SIG-M5 treated with dmso at 0.1 percent for 504 hours (cell line): ENCODE results near the gene ST14.

Experiments
- DNase-seq: peaks from one replicate; lab custom pipeline; 2025; ENCODE audit not compliant: unreplicated experiment; lab: John Stamatoyannopoulos, UW

The ST14 gene

DNA sequence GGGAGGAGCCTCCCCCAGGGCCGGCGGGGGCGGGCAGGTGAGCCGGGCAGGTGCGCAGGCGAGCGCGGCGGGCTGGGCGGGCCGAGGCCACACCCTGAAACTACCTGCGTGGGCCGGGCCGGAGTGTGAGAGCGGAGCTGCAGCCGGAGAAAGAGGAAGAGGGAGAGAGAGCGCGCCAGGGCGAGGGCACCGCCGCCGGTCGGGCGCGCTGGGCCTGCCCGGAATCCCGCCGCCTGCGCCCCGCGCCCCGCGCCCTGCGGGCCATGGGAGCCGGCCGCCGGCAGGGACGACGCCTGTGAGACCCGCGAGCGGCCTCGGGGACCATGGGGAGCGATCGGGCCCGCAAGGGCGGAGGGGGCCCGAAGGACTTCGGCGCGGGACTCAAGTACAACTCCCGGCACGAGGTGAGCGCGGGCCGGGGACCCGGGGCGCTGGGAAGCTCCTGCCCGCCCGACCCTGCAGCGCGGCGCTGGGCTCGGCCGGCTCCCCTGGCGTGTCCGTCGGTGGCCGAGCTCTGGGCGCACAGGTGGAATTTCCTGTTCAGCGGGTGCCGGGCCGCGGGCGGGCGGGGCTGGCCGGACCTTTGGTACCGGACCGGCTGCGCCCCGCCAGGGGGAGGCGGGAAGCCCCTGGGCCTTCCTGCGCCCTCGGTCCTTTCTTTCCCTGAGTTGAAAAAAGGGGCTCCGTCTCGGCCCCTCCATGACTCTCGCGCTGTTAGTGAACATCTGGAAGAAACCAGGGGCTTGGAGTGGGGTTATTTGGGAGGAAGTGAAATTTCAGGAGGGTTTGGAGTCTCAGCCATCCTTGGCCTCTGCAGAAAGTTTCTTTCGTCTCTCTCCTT is at the start of gene ST14:
Gene ST14 (plus strand): TSS at position 126 of the 841 bp plus-strand sequence. CDS start 198 bp downstream, at position 324.
- DNase-seq = peak; percentile 69

- no peak for DNase-seq
Measured at GRCh38 chr11:130110339-130111108, 49.1 kb upstream of the ST14 start.

DNA sequence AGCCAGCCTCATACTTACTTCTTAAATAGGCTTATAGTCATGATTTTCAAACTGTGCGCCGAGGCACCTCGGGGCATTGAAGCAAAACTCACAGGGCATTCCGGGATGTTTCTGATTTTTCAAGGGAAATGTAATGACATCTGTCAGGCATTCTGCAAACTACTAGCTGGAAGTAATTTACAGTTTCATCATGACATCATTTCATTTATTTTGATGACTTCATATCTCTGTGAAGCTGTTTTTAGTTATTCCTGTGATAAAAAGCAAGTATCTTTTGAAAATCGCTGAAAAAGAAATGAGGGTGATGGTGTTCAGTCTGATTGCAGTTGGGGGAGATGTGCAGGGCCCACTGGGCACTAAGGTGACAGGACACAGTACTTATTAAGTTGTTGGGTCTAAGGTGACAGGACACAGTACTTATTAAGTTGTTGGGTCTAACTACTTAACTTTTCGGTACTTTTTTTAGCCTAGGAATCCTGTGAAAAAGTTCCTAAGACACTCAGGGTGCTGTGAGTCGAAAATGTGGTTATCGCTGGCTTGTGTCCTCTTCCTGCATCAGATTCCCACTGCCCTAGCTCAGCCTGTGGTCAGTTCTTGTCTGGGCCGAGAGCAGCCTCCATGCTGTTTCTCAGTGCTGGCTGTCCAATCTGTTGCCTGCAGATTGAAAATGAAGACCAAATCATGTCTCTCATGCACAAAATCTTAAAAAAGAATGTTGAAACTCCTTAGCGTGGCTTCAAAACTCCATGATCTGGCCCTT is 47.3 kb upstream of the ST14 start:
- DNase-seq = no peak

GRCh38 chr11:130114281-130114680 is 45.3 kb upstream of the ST14 start:
- no peak for DNase-seq

DNA sequence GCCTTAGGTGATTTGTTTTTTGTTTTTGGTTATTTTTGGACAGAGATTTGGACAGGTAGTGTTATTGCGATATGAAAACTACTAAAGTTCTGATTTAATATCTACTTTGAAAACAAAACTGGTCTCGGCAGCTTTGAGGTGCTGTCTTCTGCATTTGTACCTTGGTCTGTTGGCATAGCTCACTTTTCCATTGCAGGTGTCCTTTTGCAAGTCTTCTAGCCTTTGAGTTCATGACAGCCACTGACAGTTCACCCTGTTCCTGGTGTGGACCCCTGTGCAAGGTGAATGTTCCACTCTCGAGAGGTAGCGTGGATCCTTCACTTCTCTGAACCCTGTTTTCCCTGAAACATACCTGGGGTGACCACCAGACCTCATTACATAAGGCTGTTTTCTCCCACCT is 44.9 kb upstream of the ST14 start:
- no peak for DNase-seq

- DNase-seq = no peak
Measured at GRCh38 chr11:130115218-130115617, 44.4 kb upstream of the ST14 start.

DNA sequence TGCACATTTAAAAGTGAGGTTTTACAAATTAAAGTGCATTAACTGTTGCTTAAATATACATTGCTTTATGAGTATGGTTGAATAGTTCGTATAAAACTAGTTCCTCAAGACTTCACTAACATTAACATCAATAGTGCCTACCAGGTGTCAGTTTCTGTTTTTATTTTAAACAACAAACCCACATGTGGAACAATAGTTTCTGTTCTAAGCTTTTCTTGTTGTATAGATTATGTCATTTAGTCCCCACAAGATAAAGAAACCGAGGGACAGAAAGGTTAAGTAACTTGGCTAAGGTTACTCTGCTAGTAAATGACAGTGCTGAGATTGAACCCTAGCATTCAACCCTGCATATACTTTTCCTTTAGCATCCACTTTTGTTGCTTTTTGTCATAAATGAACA is 41.4 kb upstream of the ST14 start:
- no peak for DNase-seq

- no peak for DNase-seq
Measured at GRCh38 chr11:130118636-130119387, 40.8 kb upstream of the ST14 start.

- DNase-seq = no peak
Measured at GRCh38 chr11:130120045-130120444, 39.5 kb upstream of the ST14 start.

- DNase-seq = no peak
Measured at GRCh38 chr11:130121445-130121978, 38.1 kb upstream of the ST14 start.

DNA sequence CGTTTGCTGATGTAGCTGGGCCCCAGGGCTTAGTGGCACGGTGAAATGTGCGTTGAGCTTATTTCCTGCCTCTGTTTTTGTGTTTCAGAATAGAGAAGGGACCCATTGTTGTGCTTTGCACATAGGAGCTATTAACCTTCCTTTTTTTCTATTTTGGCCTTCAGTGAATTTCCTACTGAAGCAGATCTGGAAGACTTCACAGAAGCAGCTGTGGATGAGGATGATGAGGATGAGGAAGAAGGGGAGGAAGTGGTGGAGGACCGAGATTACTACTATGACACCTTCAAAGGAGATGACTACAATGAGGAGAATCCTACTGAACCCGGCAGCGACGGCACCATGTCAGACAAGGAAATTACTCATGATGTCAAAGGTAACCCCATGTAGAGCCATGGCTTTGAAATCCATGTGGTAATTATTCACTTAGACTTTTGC is 37.4 kb upstream of the ST14 start:
- no peak for DNase-seq

- no peak for DNase-seq
Measured at GRCh38 chr11:130123414-130124040, 36.1 kb upstream of the ST14 start.

GRCh38 chr11:130124096-130124495 is 35.5 kb upstream of the ST14 start:
- DNase-seq = peak; percentile 99

GRCh38 chr11:130125638-130126037 is 33.9 kb upstream of the ST14 start:
- no peak for DNase-seq

GRCh38 chr11:130126516-130126915 is 33.1 kb upstream of the ST14 start:
- peak; percentile 59 for DNase-seq

GRCh38 chr11:130127509-130127908 is 32.1 kb upstream of the ST14 start:
- no peak for DNase-seq

DNA sequence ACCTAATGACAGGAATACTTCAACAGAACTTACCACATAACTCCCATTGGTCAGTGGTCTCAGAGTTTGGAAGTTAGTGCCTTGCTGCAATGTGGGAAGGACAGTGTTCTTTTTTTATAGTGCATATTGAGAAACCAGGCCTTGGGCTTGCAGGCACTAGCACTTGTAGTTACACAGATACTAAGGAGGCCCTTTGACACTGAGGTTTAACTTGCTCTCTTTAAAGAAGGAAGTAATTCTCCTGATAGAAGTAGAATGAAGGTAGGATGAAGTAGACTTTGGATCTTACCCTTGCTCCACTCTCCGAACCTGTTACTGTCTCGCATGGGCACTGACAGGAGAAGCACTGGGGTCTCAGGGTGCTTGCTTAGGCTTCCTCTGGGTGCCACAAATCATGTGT is 31.0 kb upstream of the ST14 start:
- peak; percentile 60 for DNase-seq

DNA sequence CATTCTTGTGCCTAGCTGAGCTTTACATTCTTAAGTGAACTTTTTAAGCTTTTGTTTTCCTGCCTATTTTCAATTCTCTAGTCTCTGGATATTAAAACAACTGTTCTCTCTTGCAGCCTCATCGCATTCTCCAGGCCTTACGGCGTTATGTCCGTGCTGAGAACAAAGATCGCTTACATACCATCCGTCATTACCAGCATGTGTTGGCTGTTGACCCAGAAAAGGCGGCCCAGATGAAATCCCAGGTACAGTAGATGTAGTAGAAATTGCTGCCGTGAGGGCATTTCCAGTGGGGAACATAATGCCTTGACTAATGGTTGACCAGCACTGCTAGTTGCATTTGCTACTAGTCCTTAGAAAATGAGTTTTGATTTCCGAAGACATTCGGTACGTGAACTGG is 29.7 kb upstream of the ST14 start:
- no peak for DNase-seq

DNA sequence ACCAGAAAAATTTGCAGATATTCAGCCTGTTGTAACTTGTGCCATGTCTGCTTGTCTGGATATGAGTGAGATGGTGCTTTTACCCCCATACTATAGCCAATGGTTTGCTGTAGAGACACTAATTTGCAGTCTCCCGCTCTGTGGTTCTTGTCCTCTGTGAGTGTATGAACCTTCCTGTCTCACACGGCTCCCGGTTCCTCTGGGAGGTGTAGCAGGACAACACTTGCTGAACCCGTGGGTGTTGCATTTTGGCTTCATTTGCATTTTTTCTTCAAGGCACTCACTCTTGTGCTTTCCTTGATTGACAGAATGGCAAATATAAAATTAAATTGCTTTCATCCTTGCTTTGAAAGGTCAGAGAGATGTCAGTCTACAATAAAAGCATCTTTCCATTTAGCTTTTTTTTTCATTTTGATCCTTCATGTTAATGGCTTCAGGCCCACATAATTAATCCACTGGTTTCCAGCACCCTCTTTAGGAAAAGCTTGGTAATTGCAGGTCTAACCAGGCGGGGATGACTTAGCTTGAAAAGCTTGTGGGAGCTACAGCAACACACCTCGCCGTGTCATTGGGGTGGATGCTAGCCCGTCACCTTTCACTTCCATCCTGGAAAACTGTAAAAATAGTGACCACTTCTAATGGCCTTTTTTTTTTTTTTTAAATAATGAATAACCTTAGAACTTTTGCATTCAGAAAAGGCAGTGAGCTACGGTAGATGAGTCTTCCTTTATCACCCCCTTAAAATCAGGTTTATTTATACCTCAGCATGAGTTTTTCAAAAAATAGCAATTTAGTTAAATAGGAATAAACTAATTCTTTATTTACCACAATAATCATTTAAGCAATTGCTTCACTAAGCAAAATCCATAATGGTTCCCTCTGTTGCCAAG is 27.4 kb upstream of the ST14 start:
- peak; percentile 50 for DNase-seq
